WTC11 (cell line): Measurements from ENCODE around the gene SLC17A8.

Experiments used
- ATF2 ChIP-seq: sonication (generic); formaldehyde crosslinking; IDR thresholded peaks from 2 replicates; pipeline ENCODE4 v1.8.1; 2022; ENCODE audit warnings: low read depth, missing genetic modification reagents, borderline replicate concordance
- HMGA2 ChIP-seq: fragments of 250-450 bp; sonication (Bioruptor Pico); IDR thresholded peaks from 2 replicates; pipeline ENCODE4 v1.4.0; 2021; ENCODE audit warnings: mild to moderate bottlenecking, moderate library complexity
- TCF7 ChIP-seq: sonication (generic); formaldehyde crosslinking; IDR thresholded peaks from 2 replicates; pipeline ENCODE4 v1.8.0; 2022; ENCODE audit warnings: mild to moderate bottlenecking, low read depth, missing genetic modification reagents, moderate library complexity
- ZNF423 ChIP-seq: fragments of 250-450 bp; sonication (Bioruptor Pico); IDR thresholded peaks from 2 replicates; pipeline ENCODE4 v2.1.2; 2022; ENCODE audit warnings: mild to moderate bottlenecking, moderate library complexity

- TF ChIP-seq ATF2 (CRISPR knock-in tag) (no peak), ZNF423 (CRISPR knock-in tag) (no peak), TCF7 (no peak), HMGA2 (CRISPR knock-in tag) (no peak)
Measured at GRCh38 chr12:100326208-100326607, 30.7 kb upstream of the SLC17A8 start.
